GM10266 (cell line): Measurements from ENCODE around the gene MIOX.

Experiments
- DNase-seq: peaks from one replicate; pipeline ENCODE4 v3.0.0; 2012; ENCODE audit errors: extremely low spot score
- CTCF ChIP-seq: IDR thresholded peaks from 2 replicates; pipeline ENCODE4 v1.5.1; 2012; ENCODE audit warnings: mild to moderate bottlenecking, low read depth; ENCODE audit not compliant: control insufficient read depth, insufficient read depth; ENCODE audit errors: missing control alignments

Gene MIOX

DNA sequence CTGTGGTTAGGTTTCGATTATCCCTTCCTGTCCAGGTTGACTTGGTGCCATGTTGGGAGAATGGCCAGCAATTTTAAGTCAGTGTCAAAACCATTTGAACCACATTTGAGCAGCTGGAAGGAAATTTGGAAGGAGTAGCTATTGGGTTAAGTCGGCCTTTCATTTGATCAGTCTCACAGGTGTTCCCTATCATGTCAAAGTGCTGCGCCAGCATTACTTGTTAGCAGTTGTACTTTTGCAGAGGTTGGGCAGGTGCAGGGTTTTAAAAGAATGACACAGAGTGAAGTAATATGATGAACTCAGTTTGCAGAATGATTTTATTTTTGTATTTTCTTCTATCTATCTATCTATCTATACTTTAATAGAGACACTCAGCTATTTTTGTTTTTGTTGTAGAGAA lies 49.6 kb downstream of the MIOX start:
- no peak for TF ChIP-seq CTCF
- DNase-seq, result no peak

- DNase-seq, result no peak
- no peak for TF ChIP-seq CTCF
Observed at GRCh38 chr22:50537765-50538164, 51.1 kb downstream of the MIOX start.
